Retinal pigment epithelial cell (primary cell): ENCODE data around the gene KRTCAP3.
A peak's percentile ranks its signal among the peaks of the same experiment; 100 is the strongest.
"Not testable (repeated sequence)": the region's sequence is repeated elsewhere in the genome, so short reads cannot be mapped to it uniquely, and the experiment has no call there.

ENCODE experiments used
- DNase-seq: peaks from one replicate; pipeline ENCODE4 v3.0.0-alpha.2; 2010; ENCODE audit warnings: low read depth
- H3K4me3 ChIP-seq: 2 replicates; pipeline ENCODE4 v1.5.1; 2011; ENCODE audit warnings: mild to moderate bottlenecking, low read length, control low read depth, moderate library complexity
- CTCF ChIP-seq: conservative IDR thresholded peaks from 2 replicates; pipeline ENCODE4 v1.5.1; 2011; ENCODE audit warnings: low read depth, low read length, control low read depth, inconsistent platforms

Gene KRTCAP3

GRCh38 chr2:27409321-27410073 is 32.7 kb upstream of the KRTCAP3 start, which contains the start of gene PPM1G:
Gene PPM1G (minus strand): TSS chr2:27409591. CDS start chr2:27409422, 169 bp downstream.
- DNase-seq: peak; percentile 71
- no peak for TF ChIP-seq CTCF
- H3K4me3 ChIP-seq: peak within 1 kb of the TSS; percentile 87

DNA sequence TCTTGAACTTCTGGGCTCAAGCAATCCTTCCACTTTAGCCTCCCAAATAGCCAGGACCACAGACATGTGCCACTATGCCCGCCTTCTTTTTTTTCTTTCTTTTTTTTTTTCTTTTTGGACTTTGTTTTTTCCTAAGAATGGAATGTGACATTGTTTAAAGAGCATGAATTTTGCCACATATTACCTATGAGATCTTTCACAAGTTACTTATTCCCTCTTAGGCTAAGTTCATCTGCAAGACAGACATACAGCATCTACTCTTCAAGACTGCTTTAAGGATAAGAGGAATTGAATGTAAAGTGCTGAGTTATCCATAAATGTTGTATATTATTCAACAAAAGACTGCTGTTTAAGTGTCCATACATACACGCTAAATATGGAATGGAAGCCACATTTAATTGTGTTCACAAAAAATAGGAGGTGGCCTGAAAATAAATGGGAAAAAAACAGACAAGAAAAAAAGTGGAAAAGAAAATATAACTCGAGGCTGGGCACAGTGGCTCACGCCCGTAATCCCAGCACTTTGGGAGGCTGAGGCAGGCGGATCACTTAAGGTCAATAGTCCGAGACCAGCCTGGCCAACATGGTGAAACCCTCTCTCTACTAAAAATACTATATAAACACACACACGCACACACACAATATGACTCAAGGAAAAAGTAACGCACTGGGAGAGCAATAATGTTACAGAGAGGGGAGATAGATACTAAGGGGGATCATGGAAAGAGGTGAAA is 29.6 kb upstream of the KRTCAP3 start:
- no peak overlapping the region for H3K4me3 ChIP-seq
- no peak for DNase-seq
- TF ChIP-seq CTCF: no peak

DNA sequence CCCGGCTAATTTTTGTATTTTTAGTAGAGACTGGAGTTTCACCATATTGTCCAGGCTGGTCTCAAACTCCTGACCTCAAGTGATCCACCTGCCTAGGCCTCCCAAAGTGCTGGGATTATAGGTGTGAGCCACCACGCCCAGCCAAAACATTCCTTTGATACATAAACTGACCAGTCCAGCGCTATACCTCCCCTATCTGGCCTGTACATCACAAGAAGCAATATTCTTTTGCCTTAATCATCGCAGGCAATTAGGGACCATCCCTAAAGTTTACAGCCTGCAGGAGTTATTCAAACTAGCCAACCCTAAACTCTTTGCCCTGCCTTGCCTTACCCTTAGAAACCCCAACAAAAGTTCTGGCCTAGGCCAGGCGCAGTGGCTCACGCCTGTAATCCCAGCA is 26.0 kb upstream of the KRTCAP3 start:
- no peak overlapping the region for H3K4me3 ChIP-seq
- no peak for TF ChIP-seq CTCF
- no peak for DNase-seq

- TF ChIP-seq CTCF: no peak
- no peak for DNase-seq
- no peak overlapping the region for H3K4me3 ChIP-seq
Observed at GRCh38 chr2:27420996-27421395, 21.2 kb upstream of the KRTCAP3 start.

DNA sequence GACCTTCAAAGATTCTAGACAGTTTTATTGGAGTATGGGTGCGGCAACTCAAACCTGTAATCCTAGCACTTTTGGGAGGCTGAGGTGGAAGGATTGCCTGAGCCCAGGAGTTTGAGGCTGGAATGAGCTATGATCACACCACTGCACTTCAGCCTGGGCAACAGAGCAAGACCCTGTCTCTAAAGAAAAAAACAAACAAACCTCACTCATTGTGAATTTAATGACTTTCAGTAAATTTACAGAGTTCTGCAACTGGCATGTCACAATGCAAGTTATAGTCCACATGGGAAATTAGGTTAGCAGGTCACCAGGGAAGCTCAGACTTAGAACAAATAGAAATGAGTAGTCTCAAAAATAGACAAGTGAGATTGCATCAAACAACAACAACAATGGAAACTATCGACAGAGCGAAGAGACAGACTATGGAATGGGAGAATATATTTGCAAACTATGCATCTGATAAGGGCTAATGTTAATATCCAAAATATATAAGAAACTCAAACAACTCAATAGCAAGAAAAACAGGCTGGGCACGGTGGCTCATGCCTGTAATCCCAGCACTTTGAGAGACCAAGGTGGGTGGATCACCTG is 20.4 kb upstream of the KRTCAP3 start:
- no peak for TF ChIP-seq CTCF
- no peak overlapping the region for H3K4me3 ChIP-seq
- DNase-seq: no peak

GRCh38 chr2:27422958-27423357 is 19.2 kb upstream of the KRTCAP3 start:
- DNase-seq: no peak
- TF ChIP-seq CTCF: no peak
- H3K4me3 ChIP-seq: no peak overlapping the region

DNA sequence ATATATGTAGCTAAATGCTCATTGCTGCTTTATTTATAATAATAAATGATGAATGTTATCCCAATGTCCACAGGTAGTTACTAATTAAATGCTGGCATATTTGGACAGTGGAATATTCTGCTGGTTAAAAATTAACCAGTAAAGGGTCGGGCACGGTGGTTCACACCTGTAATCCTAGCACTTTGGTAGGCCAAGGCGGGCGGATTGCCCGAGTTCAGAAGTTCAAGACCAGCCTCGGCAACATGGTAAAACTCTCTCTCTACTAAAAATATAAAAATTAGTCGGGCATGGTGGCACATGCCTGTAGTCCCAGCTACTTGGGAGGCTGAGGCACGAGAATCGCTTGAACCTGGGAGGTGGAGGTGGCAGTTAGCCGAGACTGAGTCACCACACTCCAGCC is 17.1 kb upstream of the KRTCAP3 start:
- DNase-seq: not testable (repeated sequence)

More for the DNA sequence above, 17.1 kb upstream of the KRTCAP3 start:
- not testable (repeated sequence) for H3K4me3 ChIP-seq
